NCI-H2107 treated with DMSO at 0.1 percent for 48 hours (cell line): ENCODE data around the gene KRTAP10-7.
"Not testable (repeated sequence)": the region's sequence is repeated elsewhere in the genome, so short reads cannot be mapped to it uniquely, and the experiment has no call there.

Source experiments
- DNase-seq: peaks from one replicate; lab custom pipeline; 2025; ENCODE audit not compliant: unreplicated experiment; lab: John Stamatoyannopoulos, UW

Gene KRTAP10-7

DNA sequence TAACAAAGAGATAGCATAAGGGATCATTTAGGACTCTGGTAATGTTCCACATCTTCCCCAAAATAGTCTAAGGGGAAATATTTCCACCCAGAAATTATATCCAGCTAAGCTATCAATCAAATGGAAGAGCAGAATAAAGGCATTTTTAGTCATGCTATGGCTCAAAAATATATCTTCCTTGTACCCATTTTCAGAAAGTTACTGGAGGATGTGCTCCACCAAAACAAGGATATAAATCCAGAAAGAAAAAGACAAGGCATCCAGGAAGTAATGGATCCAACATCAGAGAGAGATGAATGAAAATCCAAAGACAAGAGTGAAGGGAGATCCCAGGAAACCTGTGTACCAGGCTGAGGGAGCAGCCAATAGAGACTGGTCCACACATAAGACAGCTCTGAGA is 8.8 kb downstream of the KRTAP10-7 start:
- no peak for DNase-seq

DNA sequence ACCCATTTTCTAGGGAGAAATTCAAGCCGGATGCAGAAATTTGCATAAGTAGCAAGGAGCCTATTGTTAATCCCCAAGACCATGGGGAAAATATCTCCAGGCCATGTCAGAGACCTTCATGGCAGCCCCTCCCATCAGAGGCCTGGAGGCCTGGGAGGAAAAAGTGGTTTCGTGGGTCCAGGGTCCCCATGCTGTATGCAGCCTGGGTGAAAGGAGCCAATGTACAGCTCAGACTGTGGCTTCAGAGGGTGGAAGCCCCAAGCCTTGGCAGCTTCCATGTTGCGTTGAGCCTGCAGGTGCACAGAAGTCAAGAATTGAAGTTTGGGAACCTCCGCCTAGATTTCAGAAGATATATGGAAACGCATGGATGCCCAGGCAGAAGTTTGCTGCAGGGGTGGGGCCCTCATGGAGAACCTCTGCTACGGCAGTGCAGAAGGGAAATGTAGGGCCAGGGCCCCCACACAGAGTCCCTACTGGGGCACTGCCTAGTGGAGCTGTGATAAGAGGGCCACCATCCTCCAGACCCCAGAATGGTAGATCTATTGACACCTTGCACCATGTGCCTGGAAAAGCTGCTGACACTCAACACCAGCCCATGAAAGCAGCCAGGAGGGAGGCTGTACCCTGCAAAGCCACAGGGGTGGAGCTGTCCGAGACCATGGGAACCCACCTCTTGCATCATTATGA is 9.9 kb downstream of the KRTAP10-7 start:
- not testable (repeated sequence) for DNase-seq

DNA sequence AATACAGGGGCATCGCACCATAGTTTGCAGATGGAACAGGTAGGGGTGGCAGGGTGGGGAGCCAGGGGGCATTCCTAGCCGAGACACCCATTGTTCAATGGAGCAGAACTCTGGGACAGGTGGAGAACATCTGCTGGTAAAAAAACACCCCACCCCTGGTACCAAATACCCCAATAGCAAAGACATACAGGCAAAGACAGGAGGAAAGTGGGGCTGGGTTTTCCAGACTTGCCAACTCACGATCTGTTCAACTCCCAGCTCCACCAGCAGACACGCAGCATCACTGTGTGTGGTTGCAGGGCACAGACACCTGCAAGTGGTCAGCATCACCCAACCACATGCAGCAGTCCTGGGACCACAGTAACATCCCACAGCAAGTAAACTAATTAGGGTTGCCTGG is 11.2 kb downstream of the KRTAP10-7 start:
- no peak for DNase-seq

DNA sequence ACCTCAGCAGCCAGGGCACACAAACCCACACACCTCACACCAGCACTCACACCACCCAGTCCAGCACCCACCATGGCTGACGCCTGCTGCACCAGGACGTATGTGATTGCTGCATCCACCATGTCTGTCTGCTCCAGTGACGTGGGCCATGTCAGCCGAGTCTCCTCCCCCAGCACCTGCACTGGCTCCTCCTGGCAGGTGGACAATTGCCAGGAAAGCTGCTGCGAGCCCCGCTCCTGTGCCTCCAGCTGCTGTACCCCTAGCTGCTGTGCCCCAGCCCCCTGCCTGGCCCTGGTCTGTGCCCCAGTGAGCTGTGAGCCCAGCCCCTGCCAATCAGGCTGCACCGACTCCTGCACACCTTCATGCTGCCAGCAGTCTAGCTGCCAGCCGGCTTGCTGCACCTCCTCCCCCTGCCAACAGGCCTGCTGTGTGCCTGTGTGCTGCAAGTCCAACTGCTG is 11.7 kb downstream of the KRTAP10-7 start, which contains the start of gene KRTAP10-8:
TSS of gene KRTAP10-8 (plus strand) at position 51 of the 458 bp plus-strand sequence. CDS start at position 73, 22 bp downstream.
- DNase-seq, result no peak

DNA sequence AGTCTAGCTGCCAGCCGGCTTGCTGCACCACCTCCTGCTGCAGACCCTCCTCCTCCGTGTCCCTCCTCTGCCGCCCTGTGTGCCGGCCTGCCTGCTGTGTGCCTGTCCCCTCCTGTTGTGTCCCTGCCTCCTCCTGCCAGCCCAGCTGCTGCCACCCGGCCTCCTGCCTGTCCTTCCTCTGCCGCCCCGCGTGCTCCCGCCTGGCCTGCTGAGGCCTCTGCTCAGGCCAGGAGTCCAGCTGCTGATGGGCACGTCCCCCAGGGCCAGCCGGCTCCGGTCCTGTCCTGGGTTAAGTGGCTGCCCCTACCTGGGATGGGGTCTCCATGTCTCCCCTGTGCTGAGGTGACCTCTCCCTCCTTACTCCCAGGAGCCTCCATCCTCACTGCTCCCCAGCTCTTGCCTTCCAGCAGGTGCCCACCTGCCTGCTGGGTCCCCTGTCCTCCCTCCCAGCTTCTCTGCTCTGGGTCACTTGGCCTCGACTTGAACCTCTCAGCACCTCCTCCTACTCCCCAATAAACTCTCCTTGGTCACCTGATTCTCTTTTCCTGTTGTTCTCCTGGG is 12.4 kb downstream of the KRTAP10-7 start:
- no peak for DNase-seq

DNA sequence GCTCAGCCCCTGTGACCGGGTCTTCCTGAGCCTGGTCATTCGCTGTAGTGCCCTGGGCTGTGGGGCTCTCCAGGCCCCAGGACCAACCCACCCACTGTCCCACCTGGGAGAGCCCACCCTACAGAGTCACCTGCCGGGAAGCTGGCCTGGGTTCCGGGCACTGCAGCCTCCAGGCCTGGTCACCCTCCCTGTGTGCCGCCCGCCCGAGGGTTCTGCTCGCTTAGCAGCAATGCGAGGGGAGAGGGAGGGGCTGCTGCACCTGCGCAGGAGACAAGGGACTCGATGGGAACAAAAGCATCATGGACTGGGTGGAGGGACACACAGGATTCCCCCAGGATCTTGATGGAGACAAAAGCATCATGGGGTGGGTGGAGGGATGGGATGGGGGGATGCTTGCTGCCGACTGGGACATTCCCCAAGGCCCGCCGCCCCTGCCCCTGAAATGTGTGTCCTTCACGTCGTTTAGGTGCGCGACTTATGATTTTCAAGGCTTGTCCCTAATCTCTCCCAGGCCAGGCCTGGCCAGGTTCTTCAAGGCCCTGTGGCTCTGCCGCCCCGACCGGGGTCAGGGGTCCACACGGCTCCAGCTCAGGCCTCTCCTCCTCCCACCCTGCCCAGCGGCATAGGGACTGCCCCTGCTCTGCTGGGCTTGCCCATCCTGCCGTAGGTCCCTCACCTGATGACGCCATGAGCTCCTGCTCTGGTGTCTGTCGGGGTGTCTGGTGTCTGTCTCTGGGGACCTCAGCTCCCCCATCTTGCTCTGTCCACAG is 13.2 kb downstream of the KRTAP10-7 start:
- no peak for DNase-seq

DNA sequence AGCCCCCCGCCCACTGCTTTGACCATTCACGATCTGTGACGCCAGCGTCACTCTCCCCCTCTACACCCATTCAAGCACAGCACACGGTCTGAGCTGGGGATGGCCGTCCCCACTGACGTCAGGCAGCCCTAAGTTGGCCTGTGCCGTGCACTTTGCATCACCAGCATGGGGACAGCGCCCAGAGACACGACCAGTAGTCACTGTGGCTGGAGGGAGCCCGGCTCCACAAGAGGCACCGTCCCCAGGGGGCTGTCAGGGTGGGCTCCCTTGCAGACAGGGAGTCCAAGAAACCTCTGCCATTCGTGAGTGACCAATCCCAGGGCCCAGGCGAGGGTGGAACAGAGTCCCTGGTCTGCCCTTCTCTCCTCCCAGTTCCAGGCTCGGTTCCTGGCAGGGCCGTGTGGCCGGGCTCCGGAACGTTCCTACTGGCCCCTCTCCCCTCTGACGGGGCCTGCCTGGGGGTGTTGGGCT is 13.8 kb downstream of the KRTAP10-7 start:
- DNase-seq, result no peak

DNA sequence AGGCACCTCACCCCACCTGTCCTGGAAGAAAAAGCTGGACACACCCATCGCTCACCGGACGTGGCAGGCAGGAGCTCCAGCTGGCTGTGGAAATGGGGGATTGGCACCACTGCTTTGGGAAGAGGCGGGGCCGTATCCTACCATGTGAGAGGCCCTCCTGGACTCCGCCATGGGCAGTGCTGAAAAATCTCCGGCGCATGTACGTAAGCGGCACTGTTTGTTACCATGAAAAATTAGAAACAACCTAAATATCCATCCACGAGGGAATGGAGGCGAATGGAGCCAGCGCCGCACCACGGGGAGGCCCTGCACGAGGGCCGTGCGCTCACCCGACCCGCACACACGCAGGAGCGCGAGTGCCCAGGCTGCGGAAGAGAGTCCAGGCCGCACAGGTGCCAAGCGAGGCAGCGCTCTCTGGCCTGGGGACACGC is 14.6 kb downstream of the KRTAP10-7 start:
- DNase-seq, result no peak

DNA sequence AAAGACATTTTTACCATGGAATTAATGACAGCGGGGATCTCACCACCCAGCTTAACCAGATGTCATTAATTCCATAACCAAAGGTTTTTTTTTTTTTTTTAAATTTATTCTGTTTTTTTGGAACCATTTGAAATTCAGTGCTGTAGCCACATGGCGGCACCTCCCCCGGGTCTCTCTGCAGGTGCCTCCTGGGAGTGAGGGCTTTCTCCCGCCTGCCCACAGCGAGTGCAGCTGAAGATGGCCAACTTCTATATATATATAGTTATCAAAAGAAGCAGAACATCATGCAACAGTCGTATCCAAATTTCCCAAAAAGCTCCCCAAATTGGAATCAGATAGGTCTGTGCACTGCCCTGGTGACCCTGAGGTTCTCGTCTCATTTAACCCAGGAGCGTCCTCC is 15.1 kb downstream of the KRTAP10-7 start:
- DNase-seq, result no peak

DNA sequence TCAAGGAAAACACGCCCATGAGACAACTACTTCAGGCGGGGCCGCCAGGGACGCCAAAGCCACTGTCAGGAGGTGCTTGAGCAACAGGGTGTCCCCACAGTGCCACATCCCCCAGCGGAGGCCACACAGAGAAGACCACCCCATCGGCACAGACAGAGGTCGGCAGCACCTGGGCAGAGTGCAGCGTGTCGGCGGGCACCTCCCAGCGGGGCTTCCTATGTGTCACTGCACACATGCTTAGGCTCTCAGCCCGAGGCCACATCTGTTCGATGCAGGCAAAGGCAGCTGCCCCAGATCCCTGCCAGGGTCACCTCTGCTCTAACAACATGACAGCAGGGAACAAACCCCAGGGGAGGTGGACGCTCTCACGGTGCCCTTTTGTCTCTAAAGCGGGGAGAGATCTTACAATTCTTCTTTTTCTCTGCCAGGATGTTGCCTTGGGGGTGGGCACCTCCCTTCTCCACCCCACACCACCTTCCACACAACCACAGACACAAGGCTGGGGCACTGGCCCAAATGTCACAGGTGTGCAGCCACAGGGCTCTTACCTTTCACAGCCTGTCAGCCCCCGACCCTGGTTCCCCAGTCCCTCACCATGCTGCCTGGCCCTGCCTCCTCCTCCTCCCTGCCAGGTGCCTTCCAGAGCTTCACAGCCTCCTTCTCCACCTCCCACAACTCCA is 15.7 kb downstream of the KRTAP10-7 start:
- no peak for DNase-seq

DNA sequence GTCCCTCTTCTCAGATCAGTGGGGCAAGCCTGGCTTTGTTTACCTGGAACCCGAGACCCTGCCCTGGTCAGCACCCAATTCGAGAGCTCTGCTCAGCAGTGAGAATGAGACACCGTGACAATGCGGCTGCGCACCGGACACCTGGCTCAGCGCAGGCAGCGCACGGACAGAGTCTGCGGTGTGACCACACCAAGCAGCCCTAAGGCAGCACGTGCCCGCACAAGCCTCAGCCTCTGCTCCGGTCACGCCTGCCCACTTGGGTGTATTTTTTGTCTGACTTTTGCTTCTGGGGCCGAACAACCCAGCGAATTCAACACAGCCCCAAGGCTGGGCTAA is 16.2 kb downstream of the KRTAP10-7 start:
- DNase-seq, result no peak

DNA sequence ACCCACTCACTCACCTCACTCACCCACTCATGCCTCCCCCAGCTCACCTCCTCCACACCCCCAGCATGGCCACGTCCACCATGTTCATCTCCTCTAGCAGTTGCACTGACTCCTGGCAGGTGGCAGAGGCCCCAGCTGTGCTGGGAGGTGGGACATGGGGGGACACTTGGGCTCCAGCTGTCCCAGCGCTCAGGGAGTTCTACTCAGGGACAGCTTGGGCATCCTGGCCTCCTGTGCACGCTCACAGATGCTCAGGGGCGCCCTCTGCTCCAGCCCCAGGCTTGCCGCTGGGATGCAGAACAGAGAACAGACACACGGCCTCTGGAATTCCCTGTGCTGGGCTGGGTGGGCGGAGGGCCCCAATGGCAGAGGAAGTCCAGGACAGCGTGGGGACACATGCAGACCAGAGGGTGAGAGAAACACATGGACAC is 16.7 kb downstream of the KRTAP10-7 start:
- DNase-seq, result no peak

DNA sequence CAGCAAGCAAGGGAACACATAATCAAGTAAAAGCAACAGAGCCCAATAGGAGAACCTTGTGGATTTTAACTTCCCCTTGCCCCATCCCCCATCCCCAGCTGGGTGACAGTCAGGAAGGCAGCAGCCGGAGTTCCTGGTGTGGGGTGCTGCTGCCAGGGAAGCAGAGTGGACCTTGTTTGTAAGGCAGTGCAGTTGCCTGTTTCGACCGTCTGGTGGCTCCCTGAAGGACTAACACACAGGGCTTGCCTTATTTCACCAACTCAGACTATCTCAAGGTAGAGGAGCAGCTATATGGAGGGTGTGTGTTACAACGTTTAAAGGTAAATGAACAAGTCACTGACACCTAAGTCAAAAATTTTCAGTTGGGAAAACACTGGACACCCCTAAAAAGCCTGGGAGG is 18.1 kb downstream of the KRTAP10-7 start:
- DNase-seq, result no peak

DNA sequence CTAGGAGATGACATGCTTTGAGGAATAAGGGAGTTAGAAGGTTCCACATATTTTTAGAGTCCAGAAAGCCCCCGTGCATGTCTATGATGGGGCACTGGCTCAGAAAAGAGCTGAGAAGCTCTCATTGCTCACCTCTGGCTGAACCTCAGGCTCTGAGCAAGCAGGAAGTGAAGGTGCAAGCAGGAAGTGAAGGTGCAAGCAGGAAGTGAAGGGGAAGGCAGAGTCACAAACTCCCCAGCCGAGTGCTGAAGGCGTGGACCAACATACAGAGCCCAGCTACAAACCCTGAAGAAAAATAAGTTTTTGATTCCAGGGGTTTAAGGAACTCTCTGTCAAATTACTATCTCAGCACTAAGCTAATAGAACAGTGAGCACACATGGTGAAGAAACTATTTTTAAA is 18.5 kb downstream of the KRTAP10-7 start:
- no peak for DNase-seq

DNA sequence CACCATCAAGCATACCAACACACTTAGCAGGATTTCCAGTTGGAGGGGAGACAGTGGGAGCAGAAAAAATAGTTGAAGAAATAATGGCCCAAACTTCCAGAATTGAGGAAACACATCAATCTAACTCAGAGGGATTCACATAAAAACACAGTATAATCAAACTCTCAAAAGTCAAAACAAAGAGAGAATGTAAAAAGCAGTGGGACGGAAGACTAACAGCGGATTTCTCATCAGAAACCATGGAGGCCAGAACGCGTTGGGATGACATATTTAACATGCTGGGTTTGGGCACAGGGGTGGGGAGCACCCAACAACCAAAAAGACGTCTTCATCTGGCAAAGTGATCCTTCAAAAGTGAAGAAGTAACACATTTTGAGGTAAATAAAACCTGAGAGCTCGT is 19.5 kb downstream of the KRTAP10-7 start:
- no peak for DNase-seq

DNA sequence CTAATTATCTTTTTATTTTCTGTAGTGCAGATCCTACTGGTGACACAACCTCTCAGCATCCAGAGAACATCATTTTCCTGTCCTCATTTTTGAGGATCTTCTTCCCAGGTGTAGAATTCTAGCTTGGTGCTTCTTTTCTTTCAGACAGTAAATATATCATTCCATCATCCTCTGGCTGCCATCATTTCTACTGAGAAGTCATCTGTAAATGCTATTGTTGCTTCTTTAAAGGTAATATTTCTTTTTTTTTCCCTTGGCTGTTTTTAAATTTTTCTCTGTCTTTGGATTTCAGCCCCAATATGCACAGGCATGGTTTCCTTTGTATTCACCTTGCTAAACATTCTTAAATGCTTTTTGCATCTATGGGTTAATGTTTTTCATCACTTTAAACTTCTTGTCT is 23.2 kb downstream of the KRTAP10-7 start:
- no peak for DNase-seq

DNA sequence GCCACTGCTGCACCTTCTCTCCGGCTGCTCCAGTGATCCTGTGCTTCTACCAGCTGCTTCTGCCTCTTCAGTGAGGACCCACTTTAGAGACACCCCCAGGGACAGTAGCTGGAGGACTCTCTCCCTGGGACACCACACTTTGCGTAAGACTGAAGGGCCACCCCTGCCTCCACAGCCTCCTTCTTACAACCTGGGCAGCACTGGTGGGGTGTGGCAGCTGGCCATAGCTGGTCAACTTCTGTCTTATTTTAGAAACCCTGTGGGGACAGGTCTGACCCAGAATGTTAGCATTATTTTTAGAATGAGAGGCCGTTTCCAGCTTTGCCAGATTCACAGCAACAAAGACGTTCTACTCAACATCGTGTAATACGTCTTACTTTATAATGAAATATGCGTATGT is 25.4 kb downstream of the KRTAP10-7 start:
- no peak for DNase-seq

DNA sequence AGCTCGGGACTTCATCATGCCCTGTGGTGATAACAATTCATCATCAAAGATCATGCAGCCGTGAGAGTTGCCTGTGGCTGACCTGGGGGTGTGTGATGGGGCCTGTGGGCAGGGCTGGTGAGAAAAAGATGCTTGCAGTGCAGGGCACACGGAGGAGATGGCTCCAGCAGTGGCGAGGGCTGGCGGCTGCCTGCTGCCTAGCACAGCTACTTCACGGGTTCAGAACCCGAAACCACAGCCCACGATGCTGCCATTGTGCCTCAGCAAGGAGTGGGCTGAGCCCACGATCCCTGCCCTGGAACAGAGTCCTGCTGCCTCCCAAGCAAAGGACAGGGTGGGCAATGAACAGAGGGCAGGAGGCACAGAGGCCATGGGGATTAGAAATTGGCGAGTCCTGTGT is 25.9 kb downstream of the KRTAP10-7 start:
- DNase-seq, result no peak

DNA sequence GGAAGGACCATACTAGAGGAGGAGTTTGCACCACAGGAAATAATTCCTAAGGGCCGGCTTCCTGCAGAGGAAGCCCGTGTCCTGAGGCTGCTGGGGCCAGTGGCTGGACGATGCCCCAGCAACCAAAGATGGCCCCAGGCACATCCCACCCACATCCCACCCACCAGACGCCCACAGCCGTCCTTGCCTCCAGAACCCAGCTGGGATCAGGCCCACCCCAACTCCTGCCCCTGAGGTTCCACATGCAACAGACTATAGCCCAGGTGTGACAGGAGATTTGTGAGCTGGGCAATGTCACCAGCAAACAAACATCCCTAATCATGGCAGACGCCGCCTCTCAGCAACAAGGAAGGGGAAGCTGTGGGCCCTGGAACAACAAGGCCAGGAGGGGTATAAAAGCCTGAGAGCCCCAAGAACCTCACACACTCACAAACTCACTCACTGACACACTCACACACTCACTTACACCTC is 26.3 kb downstream of the KRTAP10-7 start, which contains the start of gene KRTAP10-9:
TSS of gene KRTAP10-9 (plus strand) at position 421 of the 471 bp plus-strand sequence. CDS start 79 bp downstream, outside the sequence.
- no peak for DNase-seq

DNA sequence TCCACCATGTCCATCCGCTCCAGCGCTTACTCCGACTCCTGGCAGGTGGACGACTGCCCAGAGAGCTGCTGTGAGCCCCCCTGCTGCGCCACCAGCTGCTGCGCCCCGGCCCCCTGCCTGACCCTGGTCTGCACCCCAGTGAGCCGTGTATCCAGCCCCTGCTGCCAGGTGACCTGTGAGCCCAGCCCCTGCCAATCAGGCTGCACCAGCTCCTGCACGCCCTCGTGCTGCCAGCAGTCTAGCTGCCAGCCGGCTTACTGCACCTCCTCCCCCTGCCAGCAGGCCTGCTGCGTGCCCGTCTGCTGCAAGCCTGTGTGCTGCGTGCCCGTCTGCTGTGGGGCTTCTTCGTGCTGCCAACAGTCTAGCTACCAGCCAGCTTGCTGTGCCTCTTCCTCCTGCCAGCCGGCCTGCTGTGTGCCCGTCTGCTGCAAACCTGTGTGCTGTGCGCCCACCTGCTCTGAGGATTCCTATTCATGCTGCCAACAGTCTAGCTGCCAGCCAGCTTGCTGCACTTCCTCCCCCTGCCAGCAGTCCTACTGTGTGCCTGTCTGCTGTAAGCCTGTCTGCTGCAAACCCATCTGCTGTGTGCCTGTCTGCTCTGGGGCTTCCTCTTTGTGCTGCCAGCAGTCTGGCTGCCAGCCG is 26.9 kb downstream of the KRTAP10-7 start:
- not testable (repeated sequence) for DNase-seq

DNA sequence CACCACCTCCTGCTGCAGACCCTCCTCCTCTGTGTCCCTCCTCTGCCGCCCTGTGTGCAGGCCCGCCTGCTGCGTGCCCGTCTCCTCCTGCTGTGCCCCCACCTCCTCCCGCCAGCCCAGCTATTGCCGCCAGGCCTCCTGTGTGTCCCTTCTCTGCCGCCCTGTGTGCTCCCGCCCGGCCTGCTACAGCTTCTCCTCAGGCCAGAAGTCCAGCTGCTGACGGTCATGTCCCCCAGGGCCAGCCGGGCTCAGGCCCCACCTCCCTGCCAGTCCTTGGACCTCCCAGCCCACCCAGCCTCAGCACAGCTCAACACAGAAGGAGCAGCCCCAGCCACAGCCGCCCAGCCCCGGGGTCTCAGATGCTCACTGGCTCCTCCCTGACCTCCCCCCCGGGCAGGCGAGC is 27.4 kb downstream of the KRTAP10-7 start:
- not testable (repeated sequence) for DNase-seq
